ENCODE results near the gene REPIN1. TPM values are rescaled to one million over a fixed set of nuclear protein-coding genes. Genes with fewer than 3 reads are reported as not detected.

The REPIN1 gene
- total RNA-seq: 117 TPM

- peak; percentile 96 for DNase-seq (ENCODE audit: low spot score)
These were observed at the start of gene REPIN1 for GRCh38 chr7:150368096-150368883. Gene REPIN1 (plus strand): TSS chr7:150368822. CDS start chr7:150369712, 890 bp downstream.

GRCh38 chr7:150321788-150322113 lies 46.9 kb upstream of the REPIN1 start:
- no peak for DNase-seq (ENCODE audit: low spot score)

DNA sequence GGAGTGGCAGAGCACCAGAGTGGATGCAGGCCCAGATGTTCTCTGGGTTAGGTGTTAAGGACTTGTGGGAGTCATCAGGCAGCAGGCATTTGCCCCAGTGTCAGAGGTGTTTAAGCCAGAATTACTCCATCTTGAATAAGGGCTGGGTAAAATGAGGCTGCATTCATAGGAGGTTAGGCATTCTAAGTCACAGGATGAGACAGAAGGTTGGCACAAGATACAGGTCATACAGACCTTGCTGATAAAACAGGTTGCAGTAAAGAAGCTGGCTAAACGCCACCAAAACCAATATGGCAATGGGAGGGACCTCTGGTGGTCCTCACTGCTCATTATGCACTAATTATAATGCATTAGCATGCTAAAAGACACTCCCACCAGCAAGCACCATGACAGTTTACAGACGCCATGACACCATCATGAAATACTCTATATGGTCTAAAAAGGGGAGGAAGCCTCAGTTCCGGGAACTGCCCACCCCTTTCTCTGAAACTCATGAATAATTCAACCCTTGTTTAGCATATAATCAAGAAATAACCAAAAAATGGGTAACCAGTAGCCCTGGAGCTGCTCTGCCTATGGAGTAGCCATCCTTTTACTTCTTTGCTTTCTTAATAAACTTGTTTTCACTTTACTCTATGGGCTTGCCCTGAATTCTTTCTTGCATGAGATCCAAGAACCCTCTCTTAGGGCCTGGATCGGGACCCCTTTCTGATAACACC lies 46.3 kb upstream of the REPIN1 start:
- DNase-seq (ENCODE audit: low spot score): no peak

GRCh38 chr7:150322833-150323681 lies 45.6 kb upstream of the REPIN1 start, which contains the start of the genes ACTR3C and LRRC61:
Gene ACTR3C (minus strand): TSS chr7:150323545. CDS start chr7:150295296, 28,249 bp downstream.
Gene LRRC61 (plus strand): TSS chr7:150323355. CDS start chr7:150336862, 13,507 bp downstream.
- no peak for DNase-seq (ENCODE audit: low spot score)

DNA sequence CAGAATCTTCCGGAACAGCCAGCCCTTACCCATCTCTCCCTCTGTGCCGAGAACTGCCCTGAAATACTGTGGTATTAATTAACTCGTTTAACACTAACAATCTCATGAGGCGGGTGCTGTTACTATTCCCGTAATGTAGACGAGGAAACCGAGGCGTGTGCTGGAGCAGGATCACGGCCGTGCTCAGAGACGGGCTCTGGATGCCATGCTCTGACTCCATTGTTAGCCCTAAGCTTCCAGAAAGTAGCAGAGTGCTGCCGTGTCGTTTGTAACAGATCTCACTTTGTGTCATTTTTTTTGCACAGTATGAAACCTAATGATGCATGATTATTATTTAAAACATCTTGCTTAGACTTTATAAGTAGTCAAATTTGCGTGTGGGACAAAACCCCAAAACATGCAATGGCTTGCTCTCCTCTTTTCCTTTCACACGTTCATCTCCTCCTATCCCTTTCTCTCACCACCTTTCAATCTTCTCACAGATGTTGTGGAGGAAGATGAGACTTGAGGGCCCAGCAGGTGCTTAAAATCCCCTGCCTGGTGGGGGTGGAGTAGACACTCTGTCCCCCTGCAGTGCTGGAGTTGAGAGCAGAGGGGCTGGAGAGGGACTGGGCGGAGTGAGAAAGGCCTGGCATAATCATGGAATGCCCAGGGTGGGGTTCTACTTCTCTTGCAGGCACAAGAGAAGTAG lies 44.8 kb upstream of the REPIN1 start:
- no peak for DNase-seq (ENCODE audit: low spot score)

DNA sequence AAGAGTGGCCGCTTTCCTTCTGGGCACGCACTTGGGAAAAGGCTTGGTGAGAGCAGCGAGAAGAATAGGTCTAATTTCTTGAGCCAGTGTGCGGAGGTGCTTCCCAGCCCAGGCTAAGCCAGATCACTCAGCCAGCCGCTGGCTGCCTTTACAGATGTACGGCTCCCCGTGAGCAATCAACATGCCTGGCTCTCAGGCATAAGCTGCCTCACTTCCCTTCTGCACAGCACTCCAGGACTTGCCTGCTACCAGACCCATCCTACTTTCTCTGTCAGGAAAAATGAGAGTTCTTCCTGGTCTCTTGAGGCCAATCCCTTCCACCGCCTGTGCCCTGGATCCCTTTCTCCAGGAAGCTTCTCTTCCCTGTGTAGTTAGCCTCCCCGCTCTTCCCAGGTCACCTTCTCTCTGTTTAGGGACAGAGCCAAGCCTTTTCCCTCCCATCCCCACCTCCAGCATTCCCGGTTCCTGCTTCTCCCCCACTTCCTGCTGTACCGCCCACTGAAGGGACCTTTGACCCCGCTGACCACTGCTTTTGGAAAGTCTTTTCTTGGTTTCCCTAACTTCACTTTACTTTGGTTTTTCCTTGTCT lies 44.2 kb upstream of the REPIN1 start:
- DNase-seq (ENCODE audit: low spot score): no peak

GRCh38 chr7:150325110-150325611 lies 43.5 kb upstream of the REPIN1 start:
- DNase-seq (ENCODE audit: low spot score): no peak

DNA sequence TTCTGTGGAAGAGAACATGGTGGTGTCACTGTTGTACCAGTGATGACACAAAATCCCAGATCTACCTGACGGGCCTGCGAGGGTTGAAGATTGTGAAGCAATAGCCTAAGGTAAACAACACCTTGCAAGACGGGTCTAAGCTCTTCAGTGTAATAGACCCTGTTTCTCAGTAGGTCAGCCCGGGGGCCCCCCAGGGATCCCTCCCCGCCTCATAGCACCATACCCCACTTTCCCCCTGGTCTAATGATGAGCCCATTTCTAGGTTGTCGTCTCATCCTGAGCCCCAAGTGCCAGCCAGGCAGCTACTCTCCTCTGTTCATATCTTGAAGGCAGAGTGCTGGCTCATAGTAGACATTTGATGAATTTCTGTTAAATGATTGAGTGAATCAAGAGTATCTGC lies 42.7 kb upstream of the REPIN1 start:
- no peak for DNase-seq (ENCODE audit: low spot score)

DNA sequence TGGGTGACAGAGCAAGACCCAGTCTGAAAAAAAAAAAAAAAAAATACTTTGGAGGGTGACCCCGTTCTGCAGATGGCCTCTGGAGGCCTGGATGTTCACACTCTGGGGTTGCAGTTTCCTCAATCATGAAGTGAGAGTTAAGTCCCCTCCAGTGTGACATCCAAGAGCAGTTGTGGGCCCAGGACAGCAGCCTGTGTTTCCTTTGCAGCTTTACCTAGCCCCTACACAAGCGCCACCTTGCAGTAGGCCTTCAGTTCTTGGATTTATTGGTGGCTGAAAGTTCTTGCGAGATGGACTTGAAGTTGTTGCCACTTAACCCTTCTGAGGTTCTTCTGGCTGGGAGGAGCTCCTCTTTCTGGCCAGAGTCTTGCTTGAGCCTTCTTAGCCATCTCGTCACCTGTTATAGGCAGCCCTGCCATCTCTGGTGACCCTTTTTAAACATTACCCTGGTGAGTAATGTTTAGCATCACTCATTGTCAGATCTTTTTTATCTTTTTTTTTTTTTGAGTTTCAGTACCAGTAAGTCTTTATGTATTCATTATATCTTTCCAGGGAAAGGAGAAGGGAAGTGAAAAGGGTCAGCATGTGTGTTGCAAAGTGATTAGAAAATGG lies 41.9 kb upstream of the REPIN1 start:
- DNase-seq (ENCODE audit: low spot score): no peak

GRCh38 chr7:150327308-150327707 lies 41.3 kb upstream of the REPIN1 start:
- DNase-seq (ENCODE audit: low spot score): no peak

GRCh38 chr7:150329331-150330120 lies 39.1 kb upstream of the REPIN1 start:
- no peak for DNase-seq (ENCODE audit: low spot score)

- no peak for DNase-seq (ENCODE audit: low spot score)
These were observed 38.3 kb upstream of the REPIN1 start for GRCh38 chr7:150330211-150330885.

DNA sequence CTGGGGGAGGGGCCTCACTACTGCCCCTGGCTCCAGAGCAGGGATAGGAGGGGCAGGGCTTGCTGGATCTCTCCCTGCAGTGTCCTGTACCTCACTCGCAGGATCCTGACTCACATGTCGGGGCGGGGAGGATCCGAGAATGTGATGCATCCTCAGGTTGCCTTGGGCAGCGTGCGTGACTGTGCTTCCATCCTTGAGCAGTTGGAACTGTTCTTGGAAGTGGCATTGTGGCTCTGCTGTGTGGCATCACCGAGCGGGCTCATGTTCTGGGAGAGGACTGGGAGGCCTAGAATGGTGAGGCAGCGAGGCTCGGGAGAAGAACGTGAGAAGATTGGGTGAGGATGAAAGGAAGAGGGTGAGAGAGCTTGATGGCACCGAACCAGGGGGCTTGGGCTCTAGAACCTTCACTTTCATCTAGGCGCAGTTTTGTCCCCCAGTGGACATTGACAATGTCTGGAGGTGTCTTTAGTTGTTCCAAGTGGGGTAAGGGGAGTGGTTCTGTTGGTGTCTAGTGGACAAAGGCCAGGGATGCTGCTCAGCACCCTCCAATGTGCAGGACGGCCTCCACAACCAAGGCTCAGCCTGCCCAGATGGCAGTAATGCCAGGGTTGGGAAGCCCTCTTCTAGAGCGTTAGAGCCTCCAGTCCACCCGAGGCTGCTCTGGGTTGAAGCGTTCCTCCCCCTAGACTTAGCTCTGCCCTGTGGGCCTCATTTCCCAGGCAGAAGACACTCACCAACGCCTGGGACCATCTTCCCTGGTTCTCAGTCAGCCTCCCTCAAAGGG lies 35.6 kb upstream of the REPIN1 start:
- no peak for DNase-seq (ENCODE audit: low spot score)

GRCh38 chr7:150333659-150334058 lies 35.0 kb upstream of the REPIN1 start:
- no peak for DNase-seq (ENCODE audit: low spot score)

DNA sequence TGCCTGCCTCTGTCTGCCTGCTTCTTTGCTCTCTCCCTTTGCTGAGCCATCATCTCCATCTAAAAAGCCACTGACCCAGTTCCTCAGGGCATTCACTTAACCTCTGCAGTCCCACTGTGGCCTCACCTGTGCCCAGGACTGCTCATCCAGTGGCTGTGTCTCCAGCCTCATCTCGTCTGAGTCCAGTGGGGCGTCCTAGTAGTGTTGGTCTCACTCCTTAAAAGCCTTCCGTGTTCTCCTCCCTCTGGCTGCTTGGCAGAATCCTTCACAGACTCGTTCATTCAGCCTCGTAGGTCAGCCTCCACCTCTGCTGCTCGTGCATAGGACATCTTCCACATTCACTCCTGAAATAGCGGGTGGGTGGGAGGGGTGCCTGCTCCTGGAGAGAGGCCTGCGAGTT lies 34.5 kb upstream of the REPIN1 start:
- no peak for DNase-seq (ENCODE audit: low spot score)

DNA sequence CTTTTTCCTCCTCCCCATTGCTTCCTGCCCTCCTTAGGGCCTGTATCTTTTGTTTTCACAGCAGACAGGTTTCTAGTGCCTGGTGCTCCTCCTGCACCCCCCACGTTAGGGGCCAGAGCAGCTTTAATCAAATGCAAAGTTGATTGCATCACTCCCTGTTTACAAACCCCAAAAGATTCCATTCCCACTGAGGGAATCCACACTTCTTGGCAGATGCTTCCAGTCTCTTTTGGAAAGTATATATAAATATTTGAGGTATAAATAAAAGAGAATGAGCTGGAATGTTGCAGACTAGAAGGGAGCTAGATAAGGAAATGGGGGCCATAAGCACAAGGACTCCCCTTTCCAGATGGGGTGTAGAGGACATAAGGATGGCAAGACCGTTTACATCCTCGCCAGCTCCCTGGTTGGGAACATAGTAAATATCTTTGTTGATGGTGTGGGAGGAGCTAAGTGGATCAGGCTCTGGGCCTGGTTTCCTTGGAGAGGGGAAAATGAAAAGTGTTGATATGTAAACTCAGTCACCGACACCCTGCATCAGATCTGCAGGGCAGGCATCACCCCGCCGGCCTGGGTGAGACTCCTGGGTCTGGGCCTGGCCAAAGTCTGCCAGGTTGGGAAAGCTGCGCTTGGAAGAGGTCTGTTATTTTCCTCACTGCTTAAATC lies 33.4 kb upstream of the REPIN1 start:
- DNase-seq (ENCODE audit: low spot score): no peak

DNA sequence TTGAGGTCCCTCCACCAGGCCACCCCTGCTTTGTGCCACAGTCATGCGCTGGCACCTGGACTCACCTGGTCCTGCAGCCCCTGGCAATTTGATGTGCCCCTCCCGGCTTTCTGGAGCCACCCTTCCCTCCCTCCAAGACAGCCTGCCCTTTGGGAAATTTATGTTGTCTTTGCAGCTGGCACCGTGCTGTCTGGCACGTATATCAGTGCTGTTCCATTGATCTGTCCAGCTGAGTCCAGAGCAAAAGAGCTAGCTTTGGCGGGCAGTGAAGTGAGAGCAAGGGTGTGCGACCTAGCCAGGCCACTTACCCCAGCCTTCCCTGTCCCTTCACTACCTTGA lies 32.9 kb upstream of the REPIN1 start:
- no peak for DNase-seq (ENCODE audit: low spot score)

GRCh38 chr7:150336746-150337145 lies 31.9 kb upstream of the REPIN1 start:
- no peak for DNase-seq (ENCODE audit: low spot score)

Measured in ureter (tissue), 1 donor.